NCI-H1694 (cell line): ENCODE measurements around the gene CNTN5.

Experiments
- DNase-seq: peaks from one replicate; lab custom pipeline; 2025; lab: John Stamatoyannopoulos, UW

The CNTN5 gene

DNA sequence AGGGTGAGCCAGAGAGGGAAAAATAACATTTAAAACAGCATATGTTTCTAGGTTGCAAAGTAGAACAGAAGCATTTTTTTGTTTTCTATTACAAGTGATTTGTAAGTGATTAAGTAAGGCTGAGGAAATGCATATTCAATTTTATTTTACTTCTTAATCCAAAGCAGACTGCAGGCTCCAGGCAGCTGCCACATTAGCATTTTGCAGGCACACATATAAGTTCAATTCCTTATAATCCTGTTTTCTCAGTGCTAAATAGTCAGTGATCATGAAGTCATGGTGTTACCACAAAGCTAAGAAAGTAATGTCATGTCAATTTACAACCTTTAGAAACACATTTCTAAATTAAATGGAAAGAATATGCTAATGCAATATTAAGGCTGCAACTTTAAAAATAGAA, 149.8 kb downstream of the CNTN5 start:
- no peak for DNase-seq

DNA sequence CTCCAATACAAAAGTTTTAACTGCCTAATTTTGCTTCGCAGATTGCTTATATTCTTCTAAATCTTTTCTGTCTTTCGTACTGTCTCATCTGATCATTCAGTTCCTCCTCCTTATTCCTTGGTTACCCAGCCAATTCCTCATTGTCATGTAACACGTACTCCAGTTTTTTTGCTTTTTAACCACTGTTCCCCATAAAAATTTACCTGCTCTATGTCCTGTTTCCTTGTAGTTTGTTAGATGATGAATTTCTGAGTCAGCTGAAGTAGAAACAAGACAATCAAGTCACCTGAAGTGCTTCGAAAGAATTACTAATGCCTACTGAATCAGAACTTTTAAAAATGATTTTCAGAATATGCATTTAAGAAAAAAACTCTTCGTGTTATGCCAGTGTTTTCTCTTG, 150.6 kb downstream of the CNTN5 start:
- DNase-seq: no peak

DNA sequence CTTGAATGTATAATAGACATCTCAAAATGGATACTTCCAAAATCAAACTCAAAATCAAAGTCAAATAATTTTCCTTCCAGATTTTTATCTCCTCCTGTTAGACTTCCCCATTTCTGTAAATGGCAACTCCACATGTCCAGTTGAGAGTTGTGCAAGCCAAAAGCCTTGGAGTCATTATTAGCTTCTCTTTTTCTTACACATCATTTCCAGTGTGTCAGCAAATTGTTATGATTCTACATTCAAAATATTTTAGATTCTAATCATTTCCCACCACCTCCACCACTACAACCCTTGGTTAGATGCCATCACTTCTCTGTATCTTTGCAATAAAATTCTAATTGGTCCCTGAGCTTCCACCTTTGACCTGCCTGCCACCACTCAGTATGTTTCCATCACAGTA, 155.7 kb downstream of the CNTN5 start:
- DNase-seq: no peak

DNA sequence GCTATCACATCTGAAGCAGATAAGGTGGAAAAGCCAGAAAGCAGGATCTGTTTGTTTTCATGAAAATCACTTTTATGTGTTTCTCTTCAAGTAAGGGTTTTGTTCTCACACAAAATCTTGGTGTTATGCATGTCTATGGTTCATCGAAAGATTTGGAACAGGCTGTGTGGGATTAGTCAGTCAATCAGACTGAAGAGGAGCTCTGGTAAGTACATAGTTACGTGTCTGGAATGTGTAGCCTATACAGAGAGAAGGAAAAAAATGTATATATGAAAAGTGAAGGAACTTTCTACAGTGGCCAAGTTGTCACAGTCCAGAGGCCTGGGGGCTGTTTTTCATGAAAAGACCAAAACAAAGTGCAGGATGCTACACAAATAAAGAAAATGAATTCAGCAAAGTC, 156.7 kb downstream of the CNTN5 start:
- DNase-seq: no peak

DNA sequence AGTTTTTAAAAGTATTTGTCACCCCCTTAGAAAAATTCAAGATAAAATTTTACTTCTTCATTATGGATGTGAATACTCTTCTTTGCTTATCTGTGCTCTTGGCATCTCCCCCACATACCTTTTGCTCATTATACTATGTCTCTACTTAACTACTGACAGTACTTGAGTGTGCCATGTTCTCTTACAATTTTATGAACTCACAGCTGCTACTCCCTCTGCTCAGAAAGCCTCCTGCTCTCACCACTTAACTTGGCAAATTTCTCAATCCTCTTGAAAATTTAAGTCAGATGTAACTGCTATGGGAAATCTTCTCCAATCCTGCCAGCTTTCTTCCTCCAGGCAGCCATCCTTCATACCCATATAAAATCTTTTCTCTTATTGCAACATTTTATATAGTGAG, 163.4 kb downstream of the CNTN5 start:
- no peak for DNase-seq

DNA sequence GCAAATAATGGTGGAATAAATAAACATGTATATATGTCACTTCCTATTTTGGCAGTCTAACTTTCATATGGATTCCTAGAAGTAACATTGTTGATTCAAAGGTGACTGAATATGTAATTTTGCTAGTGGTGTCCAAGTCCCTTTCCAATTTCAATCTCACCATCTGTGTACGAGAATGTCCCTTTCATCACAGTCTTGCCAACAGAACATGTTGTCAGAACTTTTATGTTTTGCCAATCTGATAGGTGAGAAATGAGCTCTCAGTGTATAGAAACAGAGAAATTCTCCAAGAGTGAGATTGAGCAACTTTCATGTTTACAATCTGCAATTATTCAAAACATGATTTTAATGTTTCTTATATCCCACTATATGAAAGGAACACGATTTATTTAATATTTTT, 167.5 kb downstream of the CNTN5 start:
- no peak for DNase-seq

DNA sequence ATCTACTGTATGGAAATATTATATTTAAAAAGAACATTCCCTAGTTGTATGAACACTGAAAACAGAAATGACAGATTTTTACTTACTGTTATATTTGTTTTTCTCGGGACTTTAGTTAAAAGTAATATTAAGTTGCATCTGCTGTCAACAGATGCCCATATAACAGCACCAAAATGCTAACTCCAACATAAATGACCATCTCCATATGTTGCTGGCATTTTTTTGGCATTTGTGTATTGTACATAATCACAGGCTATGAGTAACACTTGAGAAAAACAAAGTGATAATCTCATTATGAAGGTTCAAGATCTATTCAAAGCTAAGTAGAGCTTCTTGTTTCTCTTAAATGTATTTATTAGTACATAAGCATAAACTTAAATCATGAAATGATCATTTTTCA, 172.0 kb downstream of the CNTN5 start:
- peak; percentile 8 for DNase-seq

DNA sequence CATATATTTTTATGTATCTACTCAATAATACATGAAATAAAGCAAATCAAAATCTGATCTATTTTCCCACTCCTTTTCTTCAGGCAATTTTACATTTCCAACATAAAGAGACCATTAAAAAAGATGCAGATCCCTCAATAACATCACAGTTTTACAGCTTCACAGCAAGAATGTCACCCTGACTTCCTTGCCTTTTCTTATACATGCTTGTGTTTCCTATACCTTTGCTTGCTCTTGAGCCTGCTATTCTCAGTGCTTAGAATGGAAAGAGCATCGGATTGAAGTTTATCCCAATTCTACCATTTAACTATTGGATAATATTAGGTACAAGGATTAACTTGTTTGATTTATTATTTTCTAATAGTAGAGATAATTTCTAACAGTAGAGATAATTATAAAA, 176.7 kb downstream of the CNTN5 start:
- DNase-seq: no peak

DNA sequence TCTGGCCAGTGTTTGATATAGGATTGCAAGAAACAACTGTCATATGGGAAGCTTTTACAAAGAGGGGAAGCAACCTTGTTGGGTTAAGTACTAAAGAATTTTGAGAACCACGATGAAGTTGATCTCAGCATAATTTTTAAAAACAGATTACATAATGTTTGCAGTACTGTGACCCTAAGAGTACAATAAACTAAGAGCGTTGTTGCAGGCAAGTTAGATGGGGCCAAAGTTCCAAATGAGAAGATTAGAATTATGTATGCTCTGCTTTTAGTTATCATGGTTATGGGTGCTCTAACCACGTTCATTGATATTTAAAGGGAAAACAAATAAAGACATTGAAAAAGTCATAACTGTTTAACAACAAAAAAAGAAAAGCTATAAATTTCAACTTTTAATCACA, 177.5 kb downstream of the CNTN5 start:
- no peak for DNase-seq

DNA sequence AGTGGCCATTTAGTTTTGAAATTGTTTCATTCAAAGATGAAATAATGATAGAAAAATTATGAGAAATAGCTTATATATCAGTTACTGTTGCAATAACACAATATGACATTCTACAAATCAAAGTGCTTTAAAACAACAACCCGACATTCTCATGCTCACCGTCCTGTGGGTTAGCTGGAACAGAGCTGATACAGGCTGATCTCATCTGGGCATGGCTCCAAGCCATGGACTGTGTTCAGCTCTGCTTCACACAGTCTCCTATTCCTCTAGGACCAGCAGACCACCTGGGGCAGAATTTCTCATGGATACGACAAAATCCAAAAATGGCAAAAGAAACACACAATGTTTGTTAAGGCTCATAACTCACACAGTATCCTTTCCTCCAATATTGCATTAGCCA, 178.6 kb downstream of the CNTN5 start:
- peak; percentile 12 for DNase-seq

DNA sequence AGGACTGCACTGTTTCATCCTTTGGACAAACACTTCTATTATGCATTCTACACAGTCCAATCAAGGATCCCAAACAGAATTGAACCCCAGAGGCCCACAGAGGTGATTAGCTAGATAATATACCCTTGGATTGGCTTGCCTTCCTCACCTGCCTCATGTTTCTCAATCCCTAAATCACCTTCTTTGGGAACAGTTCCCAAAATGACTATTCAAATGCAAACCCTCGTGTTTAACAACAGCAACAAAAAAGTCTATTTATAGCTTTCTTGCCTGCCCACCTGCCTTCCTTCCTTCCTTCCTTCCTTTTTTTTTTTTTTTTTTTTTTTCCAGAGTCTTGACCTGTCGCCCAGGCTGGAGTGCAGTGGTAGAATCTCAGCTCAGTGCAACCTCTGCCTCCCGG, 180.0 kb downstream of the CNTN5 start:
- no peak for DNase-seq

DNA sequence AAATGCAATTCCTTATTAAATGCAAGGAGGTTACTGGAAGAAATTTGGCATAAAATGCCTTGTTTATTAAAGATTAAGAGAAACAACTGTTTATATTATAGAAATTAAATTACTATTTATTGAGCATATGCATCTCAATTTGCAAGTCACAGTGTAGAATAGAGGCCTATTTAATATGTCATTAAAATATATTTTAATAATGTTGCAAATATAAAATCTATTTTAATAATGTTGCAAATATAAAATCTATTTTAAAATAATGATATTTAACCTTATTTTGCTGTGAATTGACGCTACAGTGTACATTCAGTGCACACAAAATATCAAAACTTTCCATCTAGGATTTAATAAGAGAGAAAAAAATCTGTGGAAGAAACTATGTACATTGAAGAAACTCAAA, 188.1 kb downstream of the CNTN5 start:
- no peak for DNase-seq

DNA sequence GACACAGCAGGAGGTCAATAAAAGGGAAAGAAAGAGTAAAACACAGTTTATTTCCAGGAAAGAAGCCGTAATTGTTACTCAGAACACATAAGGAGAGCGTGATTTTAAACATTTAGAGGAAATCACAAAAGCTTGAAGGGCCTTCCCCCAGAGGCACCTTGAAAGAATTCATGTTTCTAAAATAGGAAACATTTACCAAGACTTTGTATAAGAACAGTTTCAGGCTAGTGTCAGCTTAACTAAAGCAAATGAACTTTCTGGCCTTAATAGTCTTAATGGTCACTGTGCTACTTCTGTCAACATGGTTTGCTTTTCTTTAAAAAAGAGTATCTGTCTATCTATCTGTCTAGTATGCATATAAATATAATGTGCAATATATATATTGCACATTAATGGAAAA, 208.8 kb downstream of the CNTN5 start:
- no peak for DNase-seq

DNA sequence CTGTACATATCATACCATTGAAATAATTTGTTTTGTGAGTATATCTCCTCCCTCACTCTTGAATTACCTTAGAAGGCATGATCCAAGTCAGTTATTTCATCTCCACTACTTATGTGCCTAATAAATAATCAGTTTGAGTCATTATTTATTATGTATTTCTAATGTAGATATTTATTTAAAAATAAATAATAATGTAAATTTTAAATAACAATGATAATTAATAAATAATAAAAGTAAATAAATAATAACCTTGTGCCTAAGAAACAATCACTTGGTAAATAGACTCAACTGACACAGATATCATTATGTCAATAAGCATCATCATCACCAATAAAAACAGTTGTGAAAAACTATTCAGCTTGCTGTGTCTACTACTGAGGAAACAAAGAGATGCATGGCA, 213.8 kb downstream of the CNTN5 start:
- DNase-seq: no peak

DNA sequence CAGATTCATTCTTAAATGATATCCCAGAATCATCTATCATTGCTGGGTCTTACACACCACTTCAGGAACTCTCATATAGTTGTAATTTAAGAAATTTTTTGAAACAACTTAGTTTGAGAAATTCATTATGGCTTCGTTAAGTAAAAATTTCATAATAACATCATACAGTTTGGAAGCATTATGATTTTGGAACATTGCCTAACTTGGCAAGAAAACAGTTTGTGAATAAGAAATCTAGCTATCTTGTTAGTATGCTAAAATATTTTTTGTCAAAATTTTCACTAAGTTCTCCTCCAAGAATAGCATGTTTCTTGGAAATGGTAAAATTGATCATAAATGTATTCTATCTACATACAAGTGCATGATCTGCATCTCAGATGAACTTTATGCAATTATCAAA, 217.7 kb downstream of the CNTN5 start:
- DNase-seq: no peak

DNA sequence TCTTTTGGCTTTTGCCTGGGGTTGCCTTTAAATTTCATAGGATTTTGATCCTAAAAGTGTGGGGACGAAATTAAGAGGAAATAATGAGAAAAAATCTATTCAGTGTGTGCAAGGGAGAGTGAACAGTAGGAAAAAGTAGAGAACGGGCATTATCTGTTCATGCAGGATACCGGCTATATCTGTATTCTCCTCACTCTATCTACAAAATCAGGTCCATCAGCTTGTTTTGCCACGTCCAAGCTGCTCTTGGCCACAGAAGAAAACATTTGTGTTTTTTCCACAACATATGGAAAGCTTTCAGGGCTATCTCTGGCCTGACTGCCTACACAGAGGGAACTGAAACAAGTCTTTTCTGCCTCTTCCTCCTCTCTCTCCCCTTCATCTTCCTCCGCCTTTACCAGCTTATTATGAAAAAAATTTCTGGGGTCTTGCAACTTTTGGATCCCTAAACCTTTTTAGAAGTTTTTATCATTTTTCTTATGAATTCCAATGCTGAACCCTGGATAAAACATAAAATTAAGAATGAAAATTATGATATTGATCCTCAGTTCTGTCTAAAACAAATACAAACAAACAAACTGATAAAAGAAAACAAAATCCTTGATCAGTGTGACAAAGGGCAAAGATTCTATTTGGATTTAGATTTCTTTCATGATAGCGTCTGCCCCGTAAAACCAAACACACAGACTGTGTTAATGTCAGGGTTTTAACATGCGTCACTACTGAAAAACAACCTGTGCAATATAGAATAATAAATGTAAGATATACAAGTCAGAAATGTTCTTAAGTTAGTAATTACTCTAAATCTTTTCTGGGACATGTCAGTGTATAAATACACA, 219.7 kb downstream of the CNTN5 start:
- no peak for DNase-seq

DNA sequence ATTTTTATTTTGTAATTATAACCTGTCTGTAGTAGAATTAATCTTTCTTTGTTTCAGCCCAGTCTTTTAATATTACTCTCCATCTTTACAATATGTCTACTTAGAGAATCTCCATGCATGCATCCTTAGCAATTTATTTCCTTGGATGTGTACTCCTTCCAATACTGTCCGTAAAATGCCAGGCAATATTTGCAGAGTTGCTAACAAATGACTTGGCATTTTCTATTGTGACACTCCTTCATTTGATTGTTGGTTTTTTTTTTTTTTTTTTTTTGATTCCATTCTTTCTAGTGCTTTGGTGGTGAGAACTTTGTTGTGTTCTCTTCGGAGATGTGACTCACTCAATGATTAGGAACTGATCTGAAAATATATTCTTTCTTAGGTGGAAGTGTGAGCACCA, 220.3 kb downstream of the CNTN5 start:
- DNase-seq: no peak

DNA sequence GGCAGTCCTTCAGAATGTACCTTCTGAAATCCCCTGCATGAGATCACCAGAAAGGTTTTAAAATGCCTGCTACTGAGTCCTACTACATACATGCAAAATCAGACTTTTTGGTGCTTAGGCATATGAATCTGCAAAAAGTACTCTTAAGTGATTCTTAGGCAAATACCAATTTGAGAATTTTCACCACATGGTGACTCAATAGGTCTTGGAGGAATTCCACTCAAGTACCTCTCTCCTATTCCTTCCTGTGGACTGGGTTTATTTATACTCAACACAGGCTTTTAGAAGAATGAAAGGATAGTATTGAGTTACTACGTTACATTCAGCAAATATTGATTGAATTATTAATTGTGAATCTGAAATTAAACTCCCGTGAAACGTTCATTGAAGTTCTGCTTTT, 223.9 kb downstream of the CNTN5 start:
- DNase-seq: no peak

DNA sequence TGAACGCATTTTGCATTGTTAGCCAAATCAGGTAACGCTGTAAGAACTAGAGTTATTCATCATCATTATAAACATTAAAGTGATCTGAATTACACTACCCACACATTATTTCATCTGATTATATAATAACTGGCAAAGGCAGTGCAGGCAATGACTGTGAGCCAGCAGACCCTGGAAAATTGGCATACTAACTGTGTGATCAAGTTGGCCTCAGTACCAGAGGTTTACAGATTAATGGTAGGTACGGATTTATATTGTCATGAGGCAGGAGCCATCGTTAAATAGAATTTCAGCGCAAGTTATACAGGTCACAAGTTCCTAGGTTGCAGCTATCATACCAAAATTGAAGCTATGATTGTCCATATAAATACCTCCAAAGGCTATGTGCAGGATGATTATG, 225.4 kb downstream of the CNTN5 start:
- DNase-seq: no peak

DNA sequence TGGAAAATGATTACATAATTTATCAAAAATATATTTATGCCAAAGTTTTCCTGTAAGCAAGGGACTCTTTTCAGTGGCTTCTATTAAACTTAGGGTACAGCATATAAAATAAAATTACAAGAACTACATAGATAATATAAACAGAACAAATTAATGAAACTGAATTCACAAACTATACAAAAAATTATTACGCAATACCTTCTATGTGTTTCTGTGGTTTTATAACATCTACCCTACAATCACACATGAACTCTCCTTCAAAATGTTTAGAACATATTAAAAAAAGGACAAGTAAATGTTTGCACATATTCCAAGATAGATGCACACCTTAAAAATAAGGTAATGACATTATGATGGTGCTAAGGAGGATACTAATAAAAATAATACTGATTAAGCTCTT, 235.9 kb downstream of the CNTN5 start:
- no peak for DNase-seq

DNA sequence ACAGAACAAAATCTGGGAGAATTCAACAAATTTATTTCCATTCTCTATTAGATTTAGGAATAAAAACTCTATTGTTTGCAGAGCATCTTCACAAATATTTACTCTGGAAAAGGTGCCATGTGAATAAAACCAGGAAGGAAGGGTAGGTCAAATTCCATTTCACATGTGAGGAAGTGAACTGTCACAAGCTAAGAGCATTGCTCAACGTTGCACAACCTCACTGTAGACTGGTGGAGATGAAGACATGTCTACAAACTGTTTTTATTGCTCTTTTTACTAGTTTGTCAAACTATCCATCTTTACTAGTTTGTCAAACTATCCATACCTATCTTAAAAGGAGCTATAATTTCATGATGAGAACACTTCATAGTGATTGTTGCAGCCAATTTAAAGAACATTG, 236.4 kb downstream of the CNTN5 start:
- no peak for DNase-seq

DNA sequence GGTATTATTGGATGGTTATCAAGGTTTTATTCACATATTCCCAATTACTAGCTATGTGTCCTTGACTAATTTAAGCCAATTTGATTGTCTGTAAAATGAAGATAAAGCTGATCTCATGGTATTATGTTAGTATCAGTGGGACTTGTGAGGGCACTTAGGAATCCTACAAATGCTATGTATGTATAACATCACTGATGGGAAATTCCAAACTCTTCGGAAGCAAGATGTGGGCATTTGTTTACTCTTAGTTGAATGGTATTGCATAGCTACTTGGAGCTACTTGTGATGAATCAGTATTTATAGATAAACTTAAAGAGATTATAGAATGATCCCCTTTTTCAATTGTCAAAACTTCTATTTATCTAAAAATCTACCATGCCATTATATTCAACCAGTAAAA, 239.9 kb downstream of the CNTN5 start:
- no peak for DNase-seq

DNA sequence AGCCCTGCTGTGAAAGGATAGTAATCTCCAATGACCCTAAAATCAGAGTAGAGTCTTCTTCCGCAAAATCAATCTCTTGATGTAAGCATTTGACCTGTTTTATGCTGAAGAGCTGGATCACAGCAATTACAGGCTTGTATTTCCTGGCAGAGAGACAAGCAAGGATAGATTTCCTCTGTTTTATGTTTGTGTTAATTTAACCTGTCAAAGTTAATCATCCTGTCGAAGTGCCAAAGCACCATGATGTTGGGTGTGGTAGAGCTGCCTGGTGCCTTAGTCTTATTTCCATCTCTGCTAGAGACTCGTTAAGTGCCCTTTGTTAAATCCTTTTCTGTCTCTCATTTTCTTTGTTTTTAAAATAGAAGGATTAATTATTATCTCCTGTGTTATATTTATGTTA, 248.1 kb downstream of the CNTN5 start:
- DNase-seq: peak; percentile 42

DNA sequence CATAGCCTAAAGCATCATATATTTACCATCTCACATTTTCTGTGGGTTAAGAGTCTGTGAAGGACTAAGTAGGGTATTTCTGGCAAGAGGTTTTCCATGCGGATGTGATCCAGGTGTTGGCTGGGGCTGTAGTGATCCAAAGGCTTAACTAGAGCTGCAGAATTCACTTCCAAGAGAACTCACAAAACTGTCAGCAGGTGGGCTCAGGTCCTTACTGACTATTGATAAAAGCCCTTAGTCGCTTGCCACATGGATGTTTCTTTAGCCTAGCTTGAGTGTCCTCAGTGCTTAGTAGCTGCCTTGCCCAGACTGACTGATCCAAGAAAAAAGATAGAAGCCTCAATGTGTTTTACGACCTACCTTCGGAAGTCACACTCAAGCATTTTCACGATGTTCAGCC, 250.8 kb downstream of the CNTN5 start:
- no peak for DNase-seq

DNA sequence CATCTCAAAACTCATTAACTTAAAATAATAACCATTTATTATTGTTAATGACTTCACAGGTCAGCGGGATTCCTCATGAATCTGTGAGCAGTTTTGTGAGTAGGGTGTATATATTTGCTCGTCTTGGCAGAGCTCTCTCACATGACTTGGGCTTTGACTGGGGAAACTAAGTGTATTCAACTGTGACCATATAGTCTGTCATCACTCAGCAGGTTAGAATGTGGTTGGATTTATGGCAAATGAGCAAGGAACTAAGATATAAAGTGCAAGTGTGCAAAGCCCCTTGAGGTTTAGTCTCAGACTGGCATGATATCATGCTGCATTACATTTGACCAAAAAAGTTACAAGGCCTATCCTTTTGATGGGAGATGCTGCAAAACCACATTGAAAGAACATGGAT, 254.8 kb downstream of the CNTN5 start:
- no peak for DNase-seq
